ENCODE measurements around the gene IRF8.
A peak's percentile ranks its signal among the peaks of the same experiment; 100 is the strongest.

The IRF8 gene

GRCh38 chr16:85915125-85915845, 16.3 kb downstream of the IRF8 start:
- no peak for DNase-seq

DNA sequence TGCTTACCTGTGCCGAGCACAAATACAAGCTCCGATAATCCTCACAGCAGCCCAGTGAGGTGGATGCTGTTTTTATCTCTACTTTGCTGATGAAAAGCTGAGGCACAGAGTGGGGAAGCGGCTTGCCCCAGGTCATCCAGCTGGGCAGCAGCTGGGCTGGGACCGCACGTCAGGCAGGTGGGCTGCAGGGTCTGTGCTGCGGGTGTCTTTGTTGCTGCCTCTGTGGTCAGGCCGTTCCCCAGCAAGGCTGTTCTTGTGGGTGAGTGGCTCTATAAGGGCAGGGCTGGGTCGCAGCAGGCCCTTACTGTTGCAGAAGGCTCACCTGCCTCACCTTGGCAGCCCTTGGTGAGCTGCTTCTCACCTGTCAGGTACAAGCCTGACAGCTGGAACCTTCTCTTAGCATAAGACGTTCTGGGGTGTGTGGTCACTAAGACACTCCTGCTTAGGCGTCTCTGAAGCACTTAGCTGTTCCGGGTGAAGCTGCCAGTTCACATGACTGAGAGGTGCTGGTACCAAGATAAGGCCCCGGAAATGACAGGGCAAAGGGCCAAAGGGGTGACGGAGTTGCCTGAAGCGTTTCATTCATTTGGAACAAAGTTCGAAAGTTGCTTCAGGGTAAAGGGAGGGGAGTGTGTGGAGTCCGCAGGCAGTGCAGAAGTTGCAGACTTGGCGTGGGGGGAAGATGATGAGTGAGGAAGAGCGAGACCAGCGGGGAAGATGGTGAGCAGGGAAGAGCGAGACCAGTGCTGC, 17.4 kb downstream of the IRF8 start:
- no peak for DNase-seq

GRCh38 chr16:85917012-85917411, 18.1 kb downstream of the IRF8 start:
- no peak for DNase-seq

GRCh38 chr16:85917959-85918358, 19.0 kb downstream of the IRF8 start:
- peak; percentile 74 for DNase-seq

DNA sequence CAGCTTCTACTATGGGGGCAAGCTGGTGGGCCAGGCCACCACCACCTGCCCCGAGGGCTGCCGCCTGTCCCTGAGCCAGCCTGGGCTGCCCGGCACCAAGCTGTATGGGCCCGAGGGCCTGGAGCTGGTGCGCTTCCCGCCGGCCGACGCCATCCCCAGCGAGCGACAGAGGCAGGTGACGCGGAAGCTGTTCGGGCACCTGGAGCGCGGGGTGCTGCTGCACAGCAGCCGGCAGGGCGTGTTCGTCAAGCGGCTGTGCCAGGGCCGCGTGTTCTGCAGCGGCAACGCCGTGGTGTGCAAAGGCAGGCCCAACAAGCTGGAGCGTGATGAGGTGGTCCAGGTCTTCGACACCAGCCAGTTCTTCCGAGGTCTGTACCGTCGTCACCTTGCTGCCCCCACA, 19.5 kb downstream of the IRF8 start:
- no peak for DNase-seq

DNA sequence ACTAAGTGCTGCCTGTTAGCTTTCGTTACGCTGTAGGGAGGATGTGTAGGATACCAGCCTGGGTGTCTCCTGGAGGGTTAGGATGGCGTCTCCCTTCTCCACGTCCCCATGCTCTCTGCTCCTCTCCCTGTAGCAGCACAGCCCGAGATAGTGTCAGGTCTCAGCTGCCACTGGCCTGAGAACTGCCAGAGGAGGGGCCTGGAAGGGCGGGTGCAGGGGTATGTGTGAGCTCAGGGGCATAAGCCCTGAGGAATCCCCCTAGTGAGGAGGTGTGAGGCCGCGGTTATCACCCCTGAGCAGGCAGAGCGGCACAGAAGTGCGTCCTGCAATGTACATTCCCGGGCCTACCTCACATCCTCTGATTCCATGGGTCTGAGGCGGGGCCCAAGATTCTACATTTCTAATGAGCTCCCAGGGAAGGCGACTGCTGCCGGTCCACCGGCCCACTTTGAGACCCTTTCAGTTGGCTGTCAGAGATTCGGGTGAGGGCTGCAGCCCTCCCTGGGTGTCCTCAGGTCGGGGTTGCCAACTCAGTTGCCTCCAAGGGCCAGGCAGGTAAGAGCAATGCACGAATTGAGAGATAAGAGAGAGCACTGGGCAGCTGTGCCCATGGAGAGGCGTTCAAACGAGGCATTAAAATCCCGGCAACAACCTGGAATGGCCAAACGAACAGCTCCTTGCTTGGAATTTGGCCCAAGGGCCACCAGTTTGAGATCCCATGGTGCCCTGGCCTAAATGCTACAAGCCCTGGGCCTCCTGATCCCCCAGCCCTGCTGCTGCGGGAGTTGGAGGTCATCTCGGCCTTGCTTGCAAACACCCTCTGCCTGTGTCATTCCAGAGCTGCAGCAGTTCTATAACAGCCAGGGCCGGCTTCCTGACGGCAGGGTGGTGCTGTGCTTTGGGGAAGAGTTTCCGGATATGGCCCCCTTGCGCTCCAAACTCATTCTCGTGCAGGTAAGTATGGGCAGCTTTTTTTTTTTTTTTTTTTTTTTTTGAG, 20.6 kb downstream of the IRF8 start:
- DNase-seq, result no peak

DNA sequence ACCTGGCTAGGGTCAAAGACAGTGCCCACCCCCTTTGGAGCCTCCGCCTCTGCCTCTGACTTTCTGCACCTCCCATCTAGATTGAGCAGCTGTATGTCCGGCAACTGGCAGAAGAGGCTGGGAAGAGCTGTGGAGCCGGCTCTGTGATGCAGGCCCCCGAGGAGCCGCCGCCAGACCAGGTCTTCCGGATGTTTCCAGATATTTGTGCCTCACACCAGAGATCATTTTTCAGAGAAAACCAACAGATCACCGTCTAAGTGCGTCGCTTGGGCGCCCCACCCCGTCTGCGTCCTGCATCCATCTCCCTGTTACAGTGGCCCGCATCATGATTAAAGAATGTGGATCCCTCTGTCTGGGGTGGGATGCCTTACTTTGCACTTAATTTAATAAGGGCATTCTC, 22.1 kb downstream of the IRF8 start:
- DNase-seq, result no peak

GRCh38 chr16:85923153-85924021, 24.4 kb downstream of the IRF8 start:
- DNase-seq, result no peak

GRCh38 chr16:85924675-85925074, 25.7 kb downstream of the IRF8 start:
- DNase-seq, result peak; percentile 37

- DNase-seq, result no peak
Observed at GRCh38 chr16:85926370-85926769, 27.4 kb downstream of the IRF8 start.

- no peak for DNase-seq
Observed at GRCh38 chr16:85927371-85927770, 28.4 kb downstream of the IRF8 start.

DNA sequence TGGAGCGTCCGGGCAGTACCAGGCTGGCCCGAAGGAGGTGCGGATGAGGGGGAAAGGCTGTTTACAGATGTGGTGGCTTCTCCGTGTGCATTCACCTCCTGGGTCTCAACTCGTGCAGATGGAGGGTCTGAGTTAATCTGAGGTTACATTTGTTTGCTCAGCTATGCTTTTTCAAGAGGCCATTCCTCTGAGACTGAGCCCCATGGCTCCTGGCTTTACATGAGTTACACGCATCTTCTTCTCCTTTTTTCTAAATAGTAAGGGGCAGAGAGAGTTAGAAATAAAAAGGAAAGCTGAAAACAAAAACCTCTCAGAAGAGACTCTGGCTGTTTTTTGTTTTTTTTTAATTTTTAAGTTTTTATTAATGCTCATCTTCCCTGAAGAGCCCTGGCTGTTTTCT, 29.0 kb downstream of the IRF8 start:
- no peak for DNase-seq

GRCh38 chr16:85928401-85928820, 29.4 kb downstream of the IRF8 start:
- no peak for DNase-seq

DNA sequence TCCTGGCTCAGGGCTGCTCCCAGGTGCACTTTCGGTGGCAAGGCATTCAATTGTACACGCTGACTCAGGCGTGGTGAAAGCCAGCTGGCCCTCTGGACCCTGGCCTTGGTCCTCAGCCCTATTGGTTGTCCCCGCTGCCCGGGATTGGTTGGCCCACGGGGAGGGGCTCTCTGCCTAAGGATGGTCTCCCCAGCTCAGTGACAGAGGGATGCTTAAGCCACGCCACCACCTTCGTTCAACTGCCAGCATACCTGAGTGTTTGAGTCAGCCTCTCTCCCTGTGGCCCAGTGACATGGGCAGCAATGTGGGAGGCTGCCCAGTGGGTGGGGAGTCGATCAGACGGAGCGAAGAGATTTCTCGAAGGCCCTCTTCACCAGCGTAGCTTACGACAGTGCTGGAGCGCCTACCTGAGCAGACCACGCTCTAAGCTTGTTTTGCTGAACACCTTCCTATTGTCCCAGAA, 30.3 kb downstream of the IRF8 start:
- peak; percentile 27 for DNase-seq

DNA sequence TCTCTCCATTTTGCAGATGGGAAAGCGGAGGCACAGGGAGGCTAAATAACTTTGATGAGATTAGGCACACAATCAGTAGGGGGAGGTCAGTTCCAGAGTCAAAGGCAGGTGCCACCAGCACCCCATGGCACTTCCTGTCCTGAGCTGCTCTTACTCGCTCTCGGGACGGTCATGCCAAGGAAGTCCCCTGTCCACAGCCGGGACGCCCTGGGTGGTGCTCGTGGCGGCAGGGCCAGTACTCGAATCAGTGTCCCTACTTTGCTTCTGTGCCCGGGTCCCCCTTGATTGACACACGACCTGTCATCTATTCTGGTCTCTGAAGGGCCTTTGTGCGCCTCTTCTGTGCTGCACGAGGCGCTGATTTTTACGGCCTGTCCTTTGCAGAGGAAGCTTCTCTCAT, 31.3 kb downstream of the IRF8 start:
- DNase-seq, result no peak

GRCh38 chr16:85931596-85932402, 32.8 kb downstream of the IRF8 start:
- no peak for DNase-seq

GRCh38 chr16:85934210-85934609, 35.2 kb downstream of the IRF8 start:
- no peak for DNase-seq

GRCh38 chr16:85935391-85935973, 36.5 kb downstream of the IRF8 start:
- no peak for DNase-seq

DNA sequence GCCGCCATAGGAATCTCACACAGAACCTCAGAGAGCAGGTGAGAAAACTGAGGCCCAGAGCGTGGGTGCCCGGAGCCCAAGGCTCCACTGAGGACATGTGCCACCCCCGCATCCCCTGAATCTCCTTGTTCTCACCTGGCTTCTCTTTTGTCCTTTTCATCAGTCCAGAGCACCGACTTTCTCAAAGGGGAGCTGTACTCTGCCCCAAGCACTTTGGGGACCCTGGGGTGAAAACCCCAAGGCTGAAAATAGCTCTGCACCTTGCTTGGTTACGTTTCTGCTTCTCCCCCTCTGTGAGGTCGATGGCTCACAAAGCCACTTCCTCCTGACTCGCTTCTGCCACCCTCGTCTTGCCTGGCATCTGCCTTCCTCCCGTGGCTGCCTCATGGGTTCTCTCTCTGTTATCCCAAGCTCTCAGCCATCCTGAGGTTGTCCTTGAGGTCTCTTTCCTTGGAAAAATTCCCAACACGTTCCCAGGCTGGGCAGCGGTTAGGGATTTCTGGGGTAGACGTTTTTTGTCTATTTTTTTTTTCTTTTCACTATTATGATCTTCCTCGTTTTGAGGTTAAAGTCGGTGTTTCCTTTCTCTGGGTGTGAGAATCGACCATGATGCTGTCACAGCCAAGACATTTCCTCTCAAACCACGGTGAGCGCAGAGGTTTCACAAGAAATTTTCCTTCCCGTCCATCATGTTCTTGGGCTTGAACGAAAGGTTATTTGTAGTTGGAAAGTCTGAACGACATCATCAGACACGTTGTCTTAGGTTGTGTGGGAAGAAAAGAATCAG, 37.2 kb downstream of the IRF8 start:
- DNase-seq, result no peak

DNA sequence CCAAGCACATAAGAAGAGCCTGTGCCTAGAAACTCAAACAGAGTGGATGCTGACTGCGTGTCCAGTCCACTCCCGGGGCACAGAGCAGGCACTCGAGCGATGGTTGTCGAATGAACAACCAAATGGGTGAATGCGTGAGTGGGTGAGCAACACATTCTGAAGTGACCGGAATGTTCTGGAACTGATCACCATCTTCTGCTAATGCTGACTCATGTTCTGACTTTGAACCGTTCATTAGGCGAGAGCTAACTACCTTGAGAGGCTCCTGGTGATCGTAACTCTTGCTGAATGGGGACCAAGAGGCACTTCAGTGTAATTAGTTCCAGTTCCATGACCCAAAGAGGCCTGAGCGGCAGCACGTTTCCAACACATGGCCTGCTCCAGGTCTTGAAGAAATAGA, 37.9 kb downstream of the IRF8 start:
- no peak for DNase-seq

Data from kidney glomerular epithelial cell (primary cell).